ENCODE results near the gene ECE2.

DNA sequence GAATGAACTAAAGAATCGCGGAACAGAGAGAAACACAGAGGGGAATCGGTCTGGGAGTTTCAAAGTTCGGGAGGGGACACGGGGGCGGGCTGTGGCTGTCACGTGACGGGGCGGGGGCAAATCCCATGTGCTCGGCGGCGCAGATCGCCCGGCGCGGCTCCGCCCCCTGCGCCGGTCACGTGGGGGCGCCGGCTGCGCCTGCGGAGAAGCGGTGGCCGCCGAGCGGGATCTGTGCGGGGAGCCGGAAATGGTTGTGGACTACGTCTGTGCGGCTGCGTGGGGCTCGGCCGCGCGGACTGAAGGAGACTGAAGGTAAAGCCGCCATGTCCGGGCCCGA, 38.5 kb downstream of the ECE2 start, which contains the start of gene EIF4G1:
- TF ChIP-seq, protein P1, sequence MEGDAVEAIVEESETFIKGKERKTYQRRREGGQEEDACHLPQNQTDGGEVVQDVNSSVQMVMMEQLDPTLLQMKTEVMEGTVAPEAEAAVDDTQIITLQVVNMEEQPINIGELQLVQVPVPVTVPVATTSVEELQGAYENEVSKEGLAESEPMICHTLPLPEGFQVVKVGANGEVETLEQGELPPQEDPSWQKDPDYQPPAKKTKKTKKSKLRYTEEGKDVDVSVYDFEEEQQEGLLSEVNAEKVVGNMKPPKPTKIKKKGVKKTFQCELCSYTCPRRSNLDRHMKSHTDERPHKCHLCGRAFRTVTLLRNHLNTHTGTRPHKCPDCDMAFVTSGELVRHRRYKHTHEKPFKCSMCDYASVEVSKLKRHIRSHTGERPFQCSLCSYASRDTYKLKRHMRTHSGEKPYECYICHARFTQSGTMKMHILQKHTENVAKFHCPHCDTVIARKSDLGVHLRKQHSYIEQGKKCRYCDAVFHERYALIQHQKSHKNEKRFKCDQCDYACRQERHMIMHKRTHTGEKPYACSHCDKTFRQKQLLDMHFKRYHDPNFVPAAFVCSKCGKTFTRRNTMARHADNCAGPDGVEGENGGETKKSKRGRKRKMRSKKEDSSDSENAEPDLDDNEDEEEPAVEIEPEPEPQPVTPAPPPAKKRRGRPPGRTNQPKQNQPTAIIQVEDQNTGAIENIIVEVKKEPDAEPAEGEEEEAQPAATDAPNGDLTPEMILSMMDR (IDR thresholded peaks at IDR 0.05; ENCODE audit: poor library complexity) = no peak
- no peak for TF ChIP-seq EZH2 (IDR thresholded peaks at IDR 0.05; ENCODE audit: borderline replicate concordance)

Measured in hepatocyte (in vitro differentiated cells).